Nucleus accumbens (tissue), 56 donors: ENCODE results near the gene STARD9.
A peak's percentile ranks its signal among the peaks of the same experiment; 100 is the strongest.

Experiments
- DNase-seq, 56 donors: peaks; one replicate each; lab custom pipeline; 2025; lab: John Stamatoyannopoulos, UW

STARD9 gene

GRCh38 chr15:42724276-42724675, 148.9 kb downstream of the STARD9 start:
- no peak for DNase-seq

- no peak for DNase-seq
These were observed 150.0 kb downstream of the STARD9 start for GRCh38 chr15:42725331-42725903.

GRCh38 chr15:42726114-42726513, 150.7 kb downstream of the STARD9 start:
- no peak for DNase-seq

GRCh38 chr15:42727750-42728381, 152.5 kb downstream of the STARD9 start:
- no peak for DNase-seq

GRCh38 chr15:42728560-42728959, 153.2 kb downstream of the STARD9 start:
- peak in 21 of 56 donors; percentile 8 to 50 (median 32) for DNase-seq

GRCh38 chr15:42728972-42729371, 153.6 kb downstream of the STARD9 start:
- DNase-seq = no peak

- DNase-seq = no peak
These were observed 154.0 kb downstream of the STARD9 start for GRCh38 chr15:42729409-42729808.

- DNase-seq = no peak
These were observed 154.7 kb downstream of the STARD9 start for GRCh38 chr15:42730135-42730534.

- DNase-seq = no peak
These were observed 155.1 kb downstream of the STARD9 start for GRCh38 chr15:42730536-42730935.

GRCh38 chr15:42731461-42731860, 156.1 kb downstream of the STARD9 start:
- DNase-seq = no peak

GRCh38 chr15:42732095-42732827, 156.9 kb downstream of the STARD9 start:
- DNase-seq = no peak

- DNase-seq = no peak
These were observed 157.6 kb downstream of the STARD9 start for GRCh38 chr15:42733027-42733426.

- no peak for DNase-seq
These were observed 158.8 kb downstream of the STARD9 start for GRCh38 chr15:42734076-42734672.

GRCh38 chr15:42735382-42736165, 160.2 kb downstream of the STARD9 start:
- DNase-seq = no peak

- DNase-seq = peak in 2 of 56 donors; percentile 31 to 52
These were observed 160.9 kb downstream of the STARD9 start for GRCh38 chr15:42736178-42736792.

- DNase-seq = peak in 55 of 56 donors; percentile 31 to 93 (median 82)
These were observed 161.6 kb downstream of the STARD9 start, which contains the start of gene CDAN1 for GRCh38 chr15:42736793-42737528. Gene CDAN1, minus strand, starts transcription at chr15:42737128. Its CDS starts 26 bp downstream, at chr15:42737102.

- no peak for DNase-seq
These were observed 162.3 kb downstream of the STARD9 start for GRCh38 chr15:42737529-42738328.

GRCh38 chr15:42741710-42742109, 166.3 kb downstream of the STARD9 start:
- DNase-seq = no peak
